Endothelial cell of umbilical vein (primary cell): ENCODE results near the gene EPB42. TPM values are rescaled to one million over a fixed set of nuclear protein-coding genes. Genes with fewer than 3 reads are reported as not detected.

Experiments used
- BruUV-seq: library from RNA; stranded (reverse); fragments of 400-500 nt; replicated peaks from 2 replicates; lab custom pipeline; 2021; lab: Mats Ljungman, UMichigan
- CTCF ChIA-PET: fragments of 300-600, 350-600 bp; sonication (Branson Sonifier 250); formaldehyde crosslinking; loops from one replicate; lab custom pipeline; 2021; ENCODE audit warnings: antibody characterized with exemption, inconsistent platforms; lab: Charles Lee
- POLR2A ChIA-PET: fragments of 300-600, 350-600 bp; sonication (Branson Sonifier 250); formaldehyde crosslinking; loops from one replicate; lab custom pipeline; 2021; ENCODE audit warnings: antibody characterized with exemption, inconsistent platforms; lab: Charles Lee
- DNase-seq: peaks from one replicate; pipeline ENCODE4 v3.0.0-alpha.2; 2011; ENCODE audit warnings: low read depth, low spot score
- FAIRE-seq: peaks from 2 replicates; lab custom pipeline; 2011; peaks lifted over from hg19 to GRCh38; lab: Jason Lieb, UNC
- H2AFZ ChIP-seq: 2 replicates; pipeline ENCODE4 v1.6.0; 2012; ENCODE audit warnings: low read depth, low read length, control low read depth, inconsistent platforms
- H3K27ac ChIP-seq: 2 replicates; pipeline ENCODE4 v1.5.1; 2011; ENCODE audit warnings: low read depth, mild to moderate bottlenecking, control low read depth, low read length, moderate library complexity; ENCODE audit not compliant: insufficient read depth
- H3K27me3 ChIP-seq, 2 experiments: 2 replicates each; pipeline versions ENCODE4 v1.6.0 to v1.6.1; 2011; ENCODE audit warnings: low read length in 2 of 2, mixed read lengths in 1 of 2; ENCODE audit not compliant: control insufficient read depth in 2 of 2, insufficient read depth in 2 of 2
- H3K36me3 ChIP-seq, 2 experiments: 2 replicates in 1 of 2; 3 replicates in 1 of 2; pipeline ENCODE4 v1.5.1; 2011; ENCODE audit warnings: low read length in 2 of 2, mild to moderate bottlenecking in 1 of 2, moderate library complexity in 1 of 2; ENCODE audit not compliant: control insufficient read depth in 2 of 2, insufficient read depth in 2 of 2; ENCODE audit errors: extremely low read depth in 1 of 2
- H3K4me1 ChIP-seq: 3 replicates; pipeline ENCODE4 v1.5.1; 2011; ENCODE audit warnings: mild to moderate bottlenecking, low read length; ENCODE audit not compliant: control insufficient read depth, insufficient read depth; ENCODE audit errors: extremely low read depth
- H3K4me2 ChIP-seq: 2 replicates; pipeline ENCODE4 v1.6.1; 2011; ENCODE audit warnings: low read length, control low read depth, mixed read lengths; ENCODE audit not compliant: insufficient read depth
- H3K4me3 ChIP-seq, 3 experiments: fragments of 200-600 bp in 1 of 3; sonication (generic), shearing (Covaris generic) in 1 of 3; replicated peaks in 1 of 3; 2 replicates each; pipeline ENCODE4 v1.5.1; 2011 to 2016; ENCODE audit warnings: control low read depth in 3 of 3, low read length in 3 of 3, mild to moderate bottlenecking in 2 of 3, inconsistent platforms in 1 of 3, low read depth in 1 of 3, moderate library complexity in 1 of 3; ENCODE audit not compliant: insufficient read depth in 1 of 3
- H3K79me2 ChIP-seq: 2 replicates; pipeline ENCODE4 v1.6.0; 2012; ENCODE audit warnings: low read length, inconsistent platforms; ENCODE audit not compliant: control insufficient read depth, insufficient read depth
- H3K9ac ChIP-seq: replicated peaks from 2 replicates; pipeline ENCODE3; 2011; ENCODE audit warnings: low read length, control low read depth; ENCODE audit not compliant: insufficient read depth; ENCODE audit errors: extremely low read depth
- H3K9me1 ChIP-seq: replicated peaks from 3 replicates; pipeline ENCODE4 v1.6.0; 2011; ENCODE audit warnings: mild to moderate bottlenecking, low read length; ENCODE audit not compliant: control insufficient read depth, insufficient read depth; ENCODE audit errors: extremely low read depth
- H3K9me3 ChIP-seq: replicated peaks from 2 replicates; pipeline ENCODE4 v1.5.1; 2012; ENCODE audit warnings: low read length, inconsistent platforms; ENCODE audit not compliant: control insufficient read depth, insufficient read depth
- H4K20me1 ChIP-seq: replicated peaks from 2 replicates; pipeline ENCODE3; 2011; ENCODE audit warnings: mild to moderate bottlenecking, low read length; ENCODE audit not compliant: control insufficient read depth, insufficient read depth; ENCODE audit errors: extremely low read depth
- EZH2 ChIP-seq: IDR thresholded peaks from 2 replicates; pipeline ENCODE4 v1.6.1; 2012; ENCODE audit warnings: borderline replicate concordance, low read depth, mild to moderate bottlenecking, moderate library complexity, low read length, inconsistent platforms; ENCODE audit not compliant: severe bottlenecking
- FOS ChIP-seq: IDR thresholded peaks from 2 replicates; pipeline ENCODE4 v1.6.1; 2011; ENCODE audit warnings: mild to moderate bottlenecking, low read length, moderate library complexity, borderline replicate concordance; ENCODE audit not compliant: insufficient read depth
- GATA2 ChIP-seq: IDR thresholded peaks from 2 replicates; pipeline ENCODE4 v1.7.0; 2011; ENCODE audit warnings: low read depth, mild to moderate bottlenecking, moderate library complexity, mixed read lengths, low read length; ENCODE audit not compliant: insufficient read length, insufficient read depth
- JUN ChIP-seq: IDR thresholded peaks from 2 replicates; pipeline ENCODE4 v1.6.1; 2011; ENCODE audit warnings: borderline replicate concordance, low read depth; ENCODE audit not compliant: insufficient read length, insufficient read depth
- MYC ChIP-seq: IDR thresholded peaks from one replicate; pipeline ENCODE4 v1.6.1; 2011; ENCODE audit warnings: mild to moderate bottlenecking, low read depth, low read length
- POLR2A ChIP-seq: IDR thresholded peaks from 2 replicates; pipeline ENCODE4 v1.6.1; 2012; ENCODE audit warnings: low read depth, mild to moderate bottlenecking, control low read depth, low read length
- POLR2AphosphoS5 ChIP-seq: IDR thresholded peaks from 2 replicates; pipeline ENCODE4 v1.6.1; 2012; ENCODE audit warnings: low read depth, mild to moderate bottlenecking, control low read depth, low read length, moderate library complexity; ENCODE audit not compliant: insufficient read depth
- dilution Hi-C: fragments of 300-500 bp; cut with MboI; formaldehyde crosslinking; loops from one replicate; pipeline ENCODE4 v1.15.0; 2019; ENCODE audit warnings: low sequenced_read_pairs; ENCODE audit not compliant: extremely low pct_ligation_motif_present
- intact Hi-C: fragments of 100-400 bp; cut with micrococcal nuclease; formaldehyde crosslinking; loops from one replicate; pipeline ENCODE4 v1.10.0; 2022
- polyA plus RNA-seq, 4 experiments: library from polyadenylated mRNA; depleted of rRNA in 3 of 4; stranded (reverse) in 3 of 4; unstranded in 1 of 4; fragments of >200 nt; gene quantifications; 2 replicates each; pipeline versions ENCODE4 v1.2.1 to v1.2.3, GENCODE V29; 2011 to 2012; ENCODE audit warnings: missing spikeins in 1 of 4
- total RNA-seq: library from RNA; stranded (reverse); gene quantifications from 2 replicates; pipeline ENCODE4 v1.2.3, GENCODE V29; 2021
- TF ChIP-seq, protein P1 (sequence below), 2 donors: IDR thresholded peaks; 1 replicate in 1 of 2; 2 replicates in 1 of 2; pipeline ENCODE4 v1.5.1; 2011; ENCODE audit warnings: low read length in 2 of 2, mild to moderate bottlenecking in 2 of 2, moderate library complexity in 2 of 2, control low read depth in 1 of 2, inconsistent platforms in 1 of 2, low read depth in 1 of 2; ENCODE audit not compliant: insufficient read depth in 1 of 2; ENCODE audit errors: extremely low read depth in 1 of 2
- TF ChIP-seq, protein P2 (sequence below): IDR thresholded peaks from 2 replicates; pipeline ENCODE4 v1.6.1; 2011; ENCODE audit not compliant: insufficient read depth, insufficient read length

Gene EPB42
- total and polyA plus RNA-seq, 2 donors (not counting 3 experiments of a cell fraction or from before 2014, with no cell fraction given), result not detected

DNA sequence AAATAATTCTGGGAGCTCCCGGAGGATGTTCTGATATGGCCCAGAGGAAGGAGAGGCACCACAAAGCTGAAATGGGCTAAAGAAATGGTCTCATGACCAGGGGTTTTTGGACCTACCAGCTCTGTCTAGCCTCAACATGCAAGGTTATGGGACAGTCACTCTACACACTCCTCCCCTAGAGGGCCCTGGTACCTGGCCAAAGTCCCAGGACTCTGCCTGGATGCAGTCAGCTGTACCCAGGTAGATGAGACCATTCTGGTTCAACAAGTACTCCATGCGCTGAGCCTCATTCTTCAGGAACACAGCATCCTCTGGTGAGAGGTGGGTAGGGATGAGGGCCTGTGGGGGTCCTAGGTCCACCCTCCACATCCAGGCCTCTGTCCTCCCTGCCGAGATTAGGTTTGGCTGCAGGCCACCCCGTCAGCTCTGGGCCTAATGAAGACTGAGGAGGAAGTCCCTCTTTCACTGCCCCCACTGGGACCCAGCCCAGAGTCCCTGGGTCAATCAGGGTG lies 9.5 kb downstream of the EPB42 start:
- H3K27ac ChIP-seq, result no peak overlapping the region
- no peaks in the 10 kb centered on the region for H3K9me3 ChIP-seq
- CTCF ChIA-PET, result interaction anchor here (2.4 to 3.8 kb wide), 2 partner anchors 14 kb away, joined by 9 to 27 read pairs; no protein-coding TSS in a partner anchor
- H3K4me1 ChIP-seq, result no peaks in the 10 kb centered on the region
- H3K36me3 ChIP-seq, result no peaks in the 10 kb centered on the region
- H3K4me2 ChIP-seq, result no peak overlapping the region
- no peaks in the 10 kb centered on the region for H4K20me1 ChIP-seq
- peaks cover 4 to 21% of the 10 kb centered on the region in 2 experiments for H3K27me3 ChIP-seq
- H3K4me3 ChIP-seq, result no peak overlapping the region
- BruUV-seq, result no TSS peak
- dilution Hi-C loops, result no loop called here
- intact Hi-C loops, result no loop called here
- POLR2A ChIA-PET, result no interaction called here
- TF ChIP-seq GATA2 (no peak), EZH2 (no peak), MYC (no peak), POLR2A (no peak), FOS (no peak)
- H2AFZ ChIP-seq, result no peak overlapping the region
- FAIRE-seq (no peak), DNase-seq (no peak)
- H3K9me1 ChIP-seq, result no peaks in the 10 kb centered on the region
- no peaks in the 10 kb centered on the region for H3K79me2 ChIP-seq
- no peak overlapping the region for H3K9ac ChIP-seq

DNA sequence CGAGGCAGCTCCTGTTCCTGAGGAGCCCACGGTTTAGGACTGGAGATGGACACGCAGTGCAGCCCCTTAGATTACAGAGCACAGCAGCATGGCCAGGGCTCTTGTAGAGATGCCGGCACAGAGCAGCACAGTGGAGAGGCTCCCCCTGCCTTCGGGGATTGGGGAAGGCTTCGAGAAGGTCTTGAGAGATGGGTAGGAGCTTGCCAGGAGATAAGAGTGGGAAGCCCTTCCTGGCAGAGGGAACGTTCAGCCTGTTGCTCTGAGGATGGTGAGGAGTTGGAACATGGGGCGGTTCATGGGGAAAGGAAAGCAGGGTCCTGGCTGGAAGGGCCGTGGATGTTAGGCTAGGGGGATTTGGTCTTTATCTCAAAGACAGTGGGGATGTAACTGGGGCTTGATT lies 10.0 kb downstream of the EPB42 start:
- no peak overlapping the region for H2AFZ ChIP-seq
- POLR2A ChIA-PET, result no interaction called here
- no peak overlapping the region for H3K4me3 ChIP-seq
- H3K36me3 ChIP-seq, result no peaks in the 10 kb centered on the region
- no peaks in the 10 kb centered on the region for H3K9me1 ChIP-seq
- no peak for DNase-seq
- intact Hi-C loops, result no loop called here
- CTCF ChIA-PET, result interaction anchor here (2.4 kb wide), 1 partner anchor 14 kb away, joined by 9 read pairs; no protein-coding TSS in a partner anchor
- no peak overlapping the region for H3K4me2 ChIP-seq
- H3K9ac ChIP-seq, result no peak overlapping the region
- H4K20me1 ChIP-seq, result no peaks in the 10 kb centered on the region
- FAIRE-seq, result no peak
- H3K4me1 ChIP-seq, result no peaks in the 10 kb centered on the region
- peaks cover 9 to 23% of the 10 kb centered on the region in 2 experiments for H3K27me3 ChIP-seq
- BruUV-seq, result no TSS peak
- H3K27ac ChIP-seq, result no peak overlapping the region
- H3K79me2 ChIP-seq, result no peaks in the 10 kb centered on the region
- no peak for TF ChIP-seq FOS
- TF ChIP-seq, protein P1, sequence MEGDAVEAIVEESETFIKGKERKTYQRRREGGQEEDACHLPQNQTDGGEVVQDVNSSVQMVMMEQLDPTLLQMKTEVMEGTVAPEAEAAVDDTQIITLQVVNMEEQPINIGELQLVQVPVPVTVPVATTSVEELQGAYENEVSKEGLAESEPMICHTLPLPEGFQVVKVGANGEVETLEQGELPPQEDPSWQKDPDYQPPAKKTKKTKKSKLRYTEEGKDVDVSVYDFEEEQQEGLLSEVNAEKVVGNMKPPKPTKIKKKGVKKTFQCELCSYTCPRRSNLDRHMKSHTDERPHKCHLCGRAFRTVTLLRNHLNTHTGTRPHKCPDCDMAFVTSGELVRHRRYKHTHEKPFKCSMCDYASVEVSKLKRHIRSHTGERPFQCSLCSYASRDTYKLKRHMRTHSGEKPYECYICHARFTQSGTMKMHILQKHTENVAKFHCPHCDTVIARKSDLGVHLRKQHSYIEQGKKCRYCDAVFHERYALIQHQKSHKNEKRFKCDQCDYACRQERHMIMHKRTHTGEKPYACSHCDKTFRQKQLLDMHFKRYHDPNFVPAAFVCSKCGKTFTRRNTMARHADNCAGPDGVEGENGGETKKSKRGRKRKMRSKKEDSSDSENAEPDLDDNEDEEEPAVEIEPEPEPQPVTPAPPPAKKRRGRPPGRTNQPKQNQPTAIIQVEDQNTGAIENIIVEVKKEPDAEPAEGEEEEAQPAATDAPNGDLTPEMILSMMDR (IDR thresholded peaks at IDR 0.05; ENCODE audit: extremely low read depth in 1 of 2, insufficient read depth in 1 of 2, low read depth in 1 of 2, low read length in 2 of 2), result no peak
- TF ChIP-seq POLR2A, result no peak
- TF ChIP-seq, protein P2, sequence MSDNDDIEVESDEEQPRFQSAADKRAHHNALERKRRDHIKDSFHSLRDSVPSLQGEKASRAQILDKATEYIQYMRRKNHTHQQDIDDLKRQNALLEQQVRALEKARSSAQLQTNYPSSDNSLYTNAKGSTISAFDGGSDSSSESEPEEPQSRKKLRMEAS, result no peak
- TF ChIP-seq MYC, result no peak
- no peak for TF ChIP-seq POLR2AphosphoS5
- no peak for TF ChIP-seq EZH2
- TF ChIP-seq GATA2, result no peak
- no peak for TF ChIP-seq JUN
- dilution Hi-C loops, result no loop called here
- H3K9me3 ChIP-seq, result no peaks in the 10 kb centered on the region
